OCI-LY3 (cell line): ENCODE measurements around the gene USP3.

ENCODE experiments used
- CTCF ChIP-seq: fragments of 200-600, 300-600 bp; sonication (generic); IDR thresholded peaks from 2 replicates; pipeline ENCODE4 v1.5.1; 2014; ENCODE audit warnings: antibody characterized with exemption, low read length, low read depth
- EZH2phosphoT487 ChIP-seq: fragments of 200-600 bp; shearing (Covaris generic); IDR thresholded peaks from 2 replicates; pipeline ENCODE4 v1.6.1; 2018; ENCODE audit warnings: antibody characterized with exemption, mixed run types, low read depth

GRCh38 chr15:63484433-63485186 lies 19.8 kb upstream of the USP3 start:
- TF ChIP-seq CTCF (no peak), EZH2phosphoT487 (no peak)
